CD4-positive, alpha-beta T cell treated with Interleukin-1 beta for 1 hour (primary cell): ENCODE data around the gene ZNF567.
"Not testable (repeated sequence)": the region's sequence is repeated elsewhere in the genome, so short reads cannot be mapped to it uniquely, and the experiment has no call there.

Experiments used
- DNase-seq, 2 donors: peaks; one replicate each; pipeline ENCODE4 v3.0.0-alpha.2; 2020 to 2022

Gene ZNF567

GRCh38 chr19:36687214-36688056 lies at the start of gene ZNF567:
TSS of gene ZNF567 (plus strand) at chr19:36687612. CDS start at chr19:36694868, 7,256 bp downstream.
- peak; percentile 97 for DNase-seq

- DNase-seq, result no peak
Observed at GRCh38 chr19:36638862-36639510, 48.4 kb upstream of the ZNF567 start.

- DNase-seq, result no peak
Observed at GRCh38 chr19:36646746-36647145, 40.7 kb upstream of the ZNF567 start.

GRCh38 chr19:36652958-36653357 lies 34.5 kb upstream of the ZNF567 start:
- DNase-seq, result no peak

- no peak for DNase-seq
Observed at GRCh38 chr19:36665832-36666231, 21.6 kb upstream of the ZNF567 start.

GRCh38 chr19:36668646-36669045 lies 18.8 kb upstream of the ZNF567 start:
- DNase-seq, result no peak

GRCh38 chr19:36672368-36672767 lies 15.0 kb upstream of the ZNF567 start:
- no peak for DNase-seq

- no peak for DNase-seq
Observed at GRCh38 chr19:36674201-36674600, 13.2 kb upstream of the ZNF567 start.

GRCh38 chr19:36679455-36679854 lies 8.0 kb upstream of the ZNF567 start:
- DNase-seq, result no peak

GRCh38 chr19:36685835-36686234 lies 1.6 kb upstream of the ZNF567 start:
- no peak for DNase-seq

- DNase-seq, result peak in 1 of 2 donors; percentile 7
Observed at GRCh38 chr19:36686365-36687213, 823 bp upstream of the ZNF567 start.

GRCh38 chr19:36688058-36688457 lies 646 bp downstream of the ZNF567 start:
- no peak for DNase-seq

GRCh38 chr19:36707134-36707533 lies 19.7 kb downstream of the ZNF567 start:
- no peak for DNase-seq

- DNase-seq, result no peak
Observed at GRCh38 chr19:36709423-36709822, 22.0 kb downstream of the ZNF567 start.

GRCh38 chr19:36719687-36720556 lies 32.5 kb downstream of the ZNF567 start:
- DNase-seq, result no peak

GRCh38 chr19:36736166-36736565 lies 48.8 kb downstream of the ZNF567 start:
- not testable (repeated sequence) for DNase-seq

GRCh38 chr19:36745870-36746269 lies 58.5 kb downstream of the ZNF567 start:
- no peak for DNase-seq

- no peak for DNase-seq
Observed at GRCh38 chr19:36747750-36748149, 60.3 kb downstream of the ZNF567 start.

- DNase-seq, result no peak
Observed at GRCh38 chr19:36748431-36749275, 61.2 kb downstream of the ZNF567 start.

GRCh38 chr19:36749613-36750012 lies 62.2 kb downstream of the ZNF567 start:
- not testable (repeated sequence) for DNase-seq

- no peak for DNase-seq
Observed at GRCh38 chr19:36750066-36750691, 62.8 kb downstream of the ZNF567 start.
